ENCODE data around the gene ITPK1.

DNA sequence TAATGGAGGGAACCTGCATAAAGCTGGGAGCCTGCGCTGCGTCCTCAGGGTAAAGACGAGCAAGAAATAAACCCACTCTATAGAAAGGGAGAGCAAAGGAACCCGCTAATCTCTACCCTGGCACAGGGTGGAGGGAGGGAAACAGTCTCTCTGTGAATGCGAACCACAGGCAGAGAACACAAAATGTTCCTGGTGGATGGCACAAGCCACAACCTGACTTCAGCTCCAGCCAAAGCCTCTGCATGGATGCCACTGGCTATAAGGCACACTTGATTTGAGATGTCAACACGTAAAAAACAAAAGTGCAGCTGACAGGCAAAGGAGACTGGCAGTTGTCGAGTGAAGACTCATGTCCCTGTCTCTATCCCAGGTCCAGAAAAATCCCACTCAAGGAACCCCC, 160.3 kb downstream of the ITPK1 start:
- TF ChIP-seq, protein P1, sequence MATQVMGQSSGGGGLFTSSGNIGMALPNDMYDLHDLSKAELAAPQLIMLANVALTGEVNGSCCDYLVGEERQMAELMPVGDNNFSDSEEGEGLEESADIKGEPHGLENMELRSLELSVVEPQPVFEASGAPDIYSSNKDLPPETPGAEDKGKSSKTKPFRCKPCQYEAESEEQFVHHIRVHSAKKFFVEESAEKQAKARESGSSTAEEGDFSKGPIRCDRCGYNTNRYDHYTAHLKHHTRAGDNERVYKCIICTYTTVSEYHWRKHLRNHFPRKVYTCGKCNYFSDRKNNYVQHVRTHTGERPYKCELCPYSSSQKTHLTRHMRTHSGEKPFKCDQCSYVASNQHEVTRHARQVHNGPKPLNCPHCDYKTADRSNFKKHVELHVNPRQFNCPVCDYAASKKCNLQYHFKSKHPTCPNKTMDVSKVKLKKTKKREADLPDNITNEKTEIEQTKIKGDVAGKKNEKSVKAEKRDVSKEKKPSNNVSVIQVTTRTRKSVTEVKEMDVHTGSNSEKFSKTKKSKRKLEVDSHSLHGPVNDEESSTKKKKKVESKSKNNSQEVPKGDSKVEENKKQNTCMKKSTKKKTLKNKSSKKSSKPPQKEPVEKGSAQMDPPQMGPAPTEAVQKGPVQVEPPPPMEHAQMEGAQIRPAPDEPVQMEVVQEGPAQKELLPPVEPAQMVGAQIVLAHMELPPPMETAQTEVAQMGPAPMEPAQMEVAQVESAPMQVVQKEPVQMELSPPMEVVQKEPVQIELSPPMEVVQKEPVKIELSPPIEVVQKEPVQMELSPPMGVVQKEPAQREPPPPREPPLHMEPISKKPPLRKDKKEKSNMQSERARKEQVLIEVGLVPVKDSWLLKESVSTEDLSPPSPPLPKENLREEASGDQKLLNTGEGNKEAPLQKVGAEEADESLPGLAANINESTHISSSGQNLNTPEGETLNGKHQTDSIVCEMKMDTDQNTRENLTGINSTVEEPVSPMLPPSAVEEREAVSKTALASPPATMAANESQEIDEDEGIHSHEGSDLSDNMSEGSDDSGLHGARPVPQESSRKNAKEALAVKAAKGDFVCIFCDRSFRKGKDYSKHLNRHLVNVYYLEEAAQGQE (tag by site-specific recombination; IDR thresholded peaks at IDR 0.05), result no peak
- TF ChIP-seq, protein P2, sequence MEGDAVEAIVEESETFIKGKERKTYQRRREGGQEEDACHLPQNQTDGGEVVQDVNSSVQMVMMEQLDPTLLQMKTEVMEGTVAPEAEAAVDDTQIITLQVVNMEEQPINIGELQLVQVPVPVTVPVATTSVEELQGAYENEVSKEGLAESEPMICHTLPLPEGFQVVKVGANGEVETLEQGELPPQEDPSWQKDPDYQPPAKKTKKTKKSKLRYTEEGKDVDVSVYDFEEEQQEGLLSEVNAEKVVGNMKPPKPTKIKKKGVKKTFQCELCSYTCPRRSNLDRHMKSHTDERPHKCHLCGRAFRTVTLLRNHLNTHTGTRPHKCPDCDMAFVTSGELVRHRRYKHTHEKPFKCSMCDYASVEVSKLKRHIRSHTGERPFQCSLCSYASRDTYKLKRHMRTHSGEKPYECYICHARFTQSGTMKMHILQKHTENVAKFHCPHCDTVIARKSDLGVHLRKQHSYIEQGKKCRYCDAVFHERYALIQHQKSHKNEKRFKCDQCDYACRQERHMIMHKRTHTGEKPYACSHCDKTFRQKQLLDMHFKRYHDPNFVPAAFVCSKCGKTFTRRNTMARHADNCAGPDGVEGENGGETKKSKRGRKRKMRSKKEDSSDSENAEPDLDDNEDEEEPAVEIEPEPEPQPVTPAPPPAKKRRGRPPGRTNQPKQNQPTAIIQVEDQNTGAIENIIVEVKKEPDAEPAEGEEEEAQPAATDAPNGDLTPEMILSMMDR (tag by site-specific recombination; IDR thresholded peaks at IDR 0.05), result no peak
- TF ChIP-seq ZNF514 (tag by site-specific recombination; IDR thresholded peaks at IDR 0.05) (no peak), ZNF274 (IDR thresholded peaks at IDR 0.05; ENCODE audit: low read length) (no peak), ZNF274 (tag by site-specific recombination; IDR thresholded peaks at IDR 0.05; ENCODE audit: borderline replicate concordance) (no peak), ZNF433 (tag by site-specific recombination; IDR thresholded peaks at IDR 0.05; ENCODE audit: low read depth) (no peak), ZNF335 (tag by site-specific recombination; conservative IDR thresholded peaks at IDR 0.05) (no peak), ZNF777 (tag by site-specific recombination; IDR thresholded peaks at IDR 0.05; ENCODE audit: borderline replicate concordance) (no peak)
- TF ChIP-seq, protein P3, sequence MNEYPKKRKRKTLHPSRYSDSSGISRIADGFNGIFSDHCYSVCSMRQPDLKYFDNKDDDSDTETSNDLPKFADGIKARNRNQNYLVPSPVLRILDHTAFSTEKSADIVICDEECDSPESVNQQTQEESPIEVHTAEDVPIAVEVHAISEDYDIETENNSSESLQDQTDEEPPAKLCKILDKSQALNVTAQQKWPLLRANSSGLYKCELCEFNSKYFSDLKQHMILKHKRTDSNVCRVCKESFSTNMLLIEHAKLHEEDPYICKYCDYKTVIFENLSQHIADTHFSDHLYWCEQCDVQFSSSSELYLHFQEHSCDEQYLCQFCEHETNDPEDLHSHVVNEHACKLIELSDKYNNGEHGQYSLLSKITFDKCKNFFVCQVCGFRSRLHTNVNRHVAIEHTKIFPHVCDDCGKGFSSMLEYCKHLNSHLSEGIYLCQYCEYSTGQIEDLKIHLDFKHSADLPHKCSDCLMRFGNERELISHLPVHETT (tag by site-specific recombination; IDR thresholded peaks at IDR 0.05), result no peak
- TF ChIP-seq, protein P4, sequence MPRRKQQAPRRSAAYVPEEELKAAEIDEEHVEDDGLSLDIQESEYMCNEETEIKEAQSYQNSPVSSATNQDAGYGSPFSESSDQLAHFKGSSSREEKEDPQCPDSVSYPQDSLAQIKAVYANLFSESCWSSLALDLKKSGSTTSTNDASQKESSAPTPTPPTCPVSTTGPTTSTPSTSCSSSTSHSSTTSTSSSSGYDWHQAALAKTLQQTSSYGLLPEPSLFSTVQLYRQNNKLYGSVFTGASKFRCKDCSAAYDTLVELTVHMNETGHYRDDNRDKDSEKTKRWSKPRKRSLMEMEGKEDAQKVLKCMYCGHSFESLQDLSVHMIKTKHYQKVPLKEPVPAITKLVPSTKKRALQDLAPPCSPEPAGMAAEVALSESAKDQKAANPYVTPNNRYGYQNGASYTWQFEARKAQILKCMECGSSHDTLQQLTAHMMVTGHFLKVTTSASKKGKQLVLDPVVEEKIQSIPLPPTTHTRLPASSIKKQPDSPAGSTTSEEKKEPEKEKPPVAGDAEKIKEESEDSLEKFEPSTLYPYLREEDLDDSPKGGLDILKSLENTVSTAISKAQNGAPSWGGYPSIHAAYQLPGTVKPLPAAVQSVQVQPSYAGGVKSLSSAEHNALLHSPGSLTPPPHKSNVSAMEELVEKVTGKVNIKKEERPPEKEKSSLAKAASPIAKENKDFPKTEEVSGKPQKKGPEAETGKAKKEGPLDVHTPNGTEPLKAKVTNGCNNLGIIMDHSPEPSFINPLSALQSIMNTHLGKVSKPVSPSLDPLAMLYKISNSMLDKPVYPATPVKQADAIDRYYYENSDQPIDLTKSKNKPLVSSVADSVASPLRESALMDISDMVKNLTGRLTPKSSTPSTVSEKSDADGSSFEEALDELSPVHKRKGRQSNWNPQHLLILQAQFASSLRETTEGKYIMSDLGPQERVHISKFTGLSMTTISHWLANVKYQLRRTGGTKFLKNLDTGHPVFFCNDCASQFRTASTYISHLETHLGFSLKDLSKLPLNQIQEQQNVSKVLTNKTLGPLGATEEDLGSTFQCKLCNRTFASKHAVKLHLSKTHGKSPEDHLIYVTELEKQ (tag by site-specific recombination; IDR thresholded peaks at IDR 0.05; ENCODE audit: borderline replicate concordance), result no peak
- TF ChIP-seq, protein P5, sequence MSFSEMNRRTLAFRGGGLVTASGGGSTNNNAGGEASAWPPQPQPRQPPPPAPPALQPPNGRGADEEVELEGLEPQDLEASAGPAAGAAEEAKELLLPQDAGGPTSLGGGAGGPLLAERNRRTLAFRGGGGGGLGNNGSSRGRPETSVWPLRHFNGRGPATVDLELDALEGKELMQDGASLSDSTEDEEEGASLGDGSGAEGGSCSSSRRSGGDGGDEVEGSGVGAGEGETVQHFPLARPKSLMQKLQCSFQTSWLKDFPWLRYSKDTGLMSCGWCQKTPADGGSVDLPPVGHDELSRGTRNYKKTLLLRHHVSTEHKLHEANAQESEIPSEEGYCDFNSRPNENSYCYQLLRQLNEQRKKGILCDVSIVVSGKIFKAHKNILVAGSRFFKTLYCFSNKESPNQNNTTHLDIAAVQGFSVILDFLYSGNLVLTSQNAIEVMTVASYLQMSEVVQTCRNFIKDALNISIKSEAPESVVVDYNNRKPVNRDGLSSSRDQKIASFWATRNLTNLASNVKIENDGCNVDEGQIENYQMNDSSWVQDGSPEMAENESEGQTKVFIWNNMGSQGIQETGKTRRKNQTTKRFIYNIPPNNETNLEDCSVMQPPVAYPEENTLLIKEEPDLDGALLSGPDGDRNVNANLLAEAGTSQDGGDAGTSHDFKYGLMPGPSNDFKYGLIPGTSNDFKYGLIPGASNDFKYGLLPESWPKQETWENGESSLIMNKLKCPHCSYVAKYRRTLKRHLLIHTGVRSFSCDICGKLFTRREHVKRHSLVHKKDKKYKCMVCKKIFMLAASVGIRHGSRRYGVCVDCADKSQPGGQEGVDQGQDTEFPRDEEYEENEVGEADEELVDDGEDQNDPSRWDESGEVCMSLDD (tag by site-specific recombination; IDR thresholded peaks at IDR 0.05), result no peak
